Endodermal cell (in vitro differentiated cells): Measurements from ENCODE around the gene IFNA10. TPM values are rescaled to one million over a fixed set of nuclear protein-coding genes. Genes with fewer than 3 reads are reported as not detected.
"Not testable (repeated sequence)": the region's sequence is repeated elsewhere in the genome, so short reads cannot be mapped to it uniquely, and the experiment has no call there.

Experiments
- DNase-seq: peaks from one replicate; pipeline ENCODE4 v3.0.0-alpha.2; 2017
- H3K27ac ChIP-seq: 2 replicates; pipeline ENCODE4 v1.5.1; 2013; ENCODE audit warnings: mild to moderate bottlenecking, low read depth, low read length, moderate library complexity
- H3K27me3 ChIP-seq: 2 replicates; pipeline ENCODE4 v1.6.1; 2013; ENCODE audit warnings: mild to moderate bottlenecking, low read length, moderate library complexity; ENCODE audit not compliant: insufficient read depth, control insufficient read depth, poor library complexity, severe bottlenecking
- H3K36me3 ChIP-seq: 2 replicates; pipeline ENCODE4 v1.7.0; 2013; ENCODE audit warnings: mild to moderate bottlenecking, low read length, moderate library complexity; ENCODE audit not compliant: control insufficient read depth, insufficient read depth
- H3K4me1 ChIP-seq: one replicate; pipeline ENCODE4 v1.7.0; 2013; ENCODE audit warnings: low read length; ENCODE audit not compliant: control insufficient read depth, insufficient read depth
- H3K4me3 ChIP-seq: 2 replicates; pipeline ENCODE4 v1.5.1; 2013; ENCODE audit warnings: mild to moderate bottlenecking, low read length, moderate library complexity
- H3K9ac ChIP-seq: 2 replicates; pipeline ENCODE4 v1.6.1; 2013; ENCODE audit warnings: mild to moderate bottlenecking, low read length, moderate library complexity; ENCODE audit not compliant: poor library complexity, severe bottlenecking; ENCODE audit errors: extremely low read depth
- H3K9me3 ChIP-seq: 2 replicates; pipeline ENCODE4 v1.6.1; 2013; ENCODE audit warnings: mild to moderate bottlenecking, low read length, moderate library complexity; ENCODE audit not compliant: control insufficient read depth
- H3K27ac Mint-ChIP-seq: 2 replicates; pipeline ENCODE4 v1.8.0; 2020; ENCODE audit warnings: mixed read lengths
- H3K27me3 Mint-ChIP-seq: 2 replicates; pipeline ENCODE4 v1.8.0; 2021; ENCODE audit warnings: mild to moderate bottlenecking, mixed read lengths; ENCODE audit not compliant: insufficient read depth
- H3K36me3 Mint-ChIP-seq: 2 replicates; pipeline ENCODE4 v1.8.0; 2020; ENCODE audit warnings: low read depth, mixed read lengths
- H3K4me1 Mint-ChIP-seq: 2 replicates; pipeline ENCODE4 v1.8.0; 2020; ENCODE audit warnings: mixed read lengths
- H3K4me3 Mint-ChIP-seq: 2 replicates; pipeline ENCODE4 v1.8.0; 2020; ENCODE audit warnings: mild to moderate bottlenecking, moderate library complexity, mixed read lengths
- H3K9me3 Mint-ChIP-seq: 2 replicates; pipeline ENCODE4 v1.8.0; 2020; ENCODE audit warnings: mild to moderate bottlenecking, mixed read lengths
- CTCF ChIP-seq: fragments of 200-600 bp; sonication (generic); conservative IDR thresholded peaks from 2 replicates; pipeline ENCODE4 v1.5.0; 2021; ENCODE audit warnings: antibody characterized with exemption, mild to moderate bottlenecking
- WGBS, 2 experiments: methylation state at CpG; one replicate each; pipeline versions ENCODE4 v1.1.5 to v1.1.7; 2013; ENCODE audit warnings: missing lambda C conversion rate in 2 of 2, mixed read lengths in 1 of 2; ENCODE audit not compliant: insufficient coverage in 1 of 2, insufficient read length in 1 of 2; 5-methylcytosine and 5-hydroxymethylcytosine counted together
- total RNA-seq, 2 donors: library from RNA; stranded (reverse); fragmentation: NEBNext Ultra II Directional in 1 of 2; extraction: Animal tissue kit (Norgen Biotek cat#: 25700) in 1 of 2; gene quantifications; 2 replicates in 1 of 2; 3 replicates in 1 of 2; pipeline ENCODE4 v1.2.1, GENCODE V29; 2021

IFNA10 gene
- total RNA-seq, 2 donors from 2014 or later, result not detected

DNA sequence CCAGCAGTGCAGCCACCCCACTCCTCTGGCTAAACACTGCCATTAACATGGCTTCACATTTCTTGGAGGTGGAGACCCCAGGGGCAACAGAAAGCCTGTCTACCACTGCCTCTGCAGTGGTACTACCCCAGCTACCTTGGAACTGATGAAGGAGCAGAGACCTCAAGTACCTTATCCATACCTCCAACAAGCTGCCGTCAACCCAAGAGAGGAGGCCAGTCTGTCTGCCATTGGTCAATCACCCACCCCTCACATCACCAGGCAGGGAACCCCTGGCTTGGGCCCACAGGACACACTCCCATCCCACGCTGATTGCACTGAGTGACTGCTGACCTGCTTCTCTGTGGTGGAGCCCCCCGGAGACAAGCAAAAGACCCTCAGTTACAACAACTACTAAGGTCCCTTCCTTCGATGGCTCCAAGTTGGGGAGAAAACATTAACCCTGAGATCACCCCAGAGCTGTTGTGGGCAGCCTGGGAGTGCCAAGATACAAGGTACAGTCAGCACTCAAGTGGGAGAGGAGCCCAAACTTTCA, 27.3 kb upstream of the IFNA10 start:
- no peak overlapping the region for H3K4me3 Mint-ChIP-seq
- no peaks in the 10 kb centered on the region for H3K9me3 Mint-ChIP-seq
- H3K27ac ChIP-seq, result no peak overlapping the region
- no peaks in the 10 kb centered on the region for H3K9me3 ChIP-seq
- no peaks in the 10 kb centered on the region for H3K4me1 ChIP-seq
- 87 to 93% methylated on average over 2 to 4 of the region's 4 CpGs for WGBS, 2 experiments
- no peak overlapping the region for H3K4me3 ChIP-seq
- H3K27me3 Mint-ChIP-seq, result peaks cover 68% of the 10 kb centered on the region
- no peak for DNase-seq
- H3K36me3 ChIP-seq, result no peaks in the 10 kb centered on the region
- H3K27ac Mint-ChIP-seq, result no peak overlapping the region
- TF ChIP-seq CTCF, result no peak
- no peaks in the 10 kb centered on the region for H3K36me3 Mint-ChIP-seq
- no peaks in the 10 kb centered on the region for H3K4me1 Mint-ChIP-seq
- H3K27me3 ChIP-seq, result peaks cover 23% of the 10 kb centered on the region
- H3K9ac ChIP-seq, result no peak overlapping the region

- H3K9me3 ChIP-seq, result no peaks in the 10 kb centered on the region
- H3K27me3 ChIP-seq, result peaks cover 23% of the 10 kb centered on the region
- no peak for TF ChIP-seq CTCF
- Mint-ChIP-seq H3K9me3 (no peaks in the 10 kb centered on the region), H3K27me3 (peaks cover 63% of the 10 kb centered on the region), H3K4me1 (no peaks in the 10 kb centered on the region), H3K36me3 (no peaks in the 10 kb centered on the region), H3K27ac (no peak overlapping the region), H3K4me3 (no peak overlapping the region)
- H3K27ac ChIP-seq, result no peak overlapping the region
- DNase-seq, result no peak
- WGBS, 2 experiments, result 87 to 92% methylated on average over 2 of the region's 2 CpGs
- H3K4me1 ChIP-seq, result no peaks in the 10 kb centered on the region
- no peak overlapping the region for H3K9ac ChIP-seq
- H3K36me3 ChIP-seq, result no peaks in the 10 kb centered on the region
- no peak overlapping the region for H3K4me3 ChIP-seq
These were observed 26.3 kb upstream of the IFNA10 start for GRCh38 chr9:21233258-21233657.

DNA sequence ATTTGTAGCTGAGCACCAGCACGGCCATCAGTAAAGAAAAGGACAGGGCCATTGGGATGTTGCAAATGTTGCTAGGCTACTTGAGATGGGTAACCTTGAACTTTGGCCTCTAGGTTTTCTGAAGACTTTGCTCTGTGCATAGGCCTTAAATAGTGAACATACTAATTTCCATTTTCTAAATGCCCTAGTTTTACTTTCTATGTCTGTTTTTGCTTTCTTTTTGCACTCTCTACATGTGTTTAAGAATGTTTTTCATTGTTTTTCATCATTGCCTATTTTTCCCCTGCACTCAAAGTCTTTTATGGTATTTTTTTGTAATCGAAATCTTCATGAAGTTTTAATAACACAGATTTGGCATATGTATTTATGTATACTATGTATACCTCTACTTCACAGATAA, 21.2 kb upstream of the IFNA10 start, which contains the start of gene IFNA17:
IFNA17 (minus strand) TSS at position 101 of the 400 bp plus-strand sequence; CDS start at position 52, 49 bp downstream.
- no peak for TF ChIP-seq CTCF
- no peaks in the 10 kb centered on the region for H3K9me3 ChIP-seq
- H3K27me3 ChIP-seq, result peaks cover 4% of the 10 kb centered on the region
- DNase-seq, result no peak
- H3K4me1 ChIP-seq, result no peaks in the 10 kb centered on the region
- Mint-ChIP-seq H3K36me3 (no peaks in the 10 kb centered on the region), H3K27ac (no peak within 1 kb of the TSS), H3K4me3 (no peak within 1 kb of the TSS), H3K4me1 (no peaks in the 10 kb centered on the region), H3K27me3 (peaks cover 35% of the 10 kb centered on the region), H3K9me3 (no peaks in the 10 kb centered on the region)
- no peaks in the 10 kb centered on the region for H3K36me3 ChIP-seq
- WGBS, 2 experiments, result 92% methylated on average over 2 of the region's 2 CpGs; no CpG with 5 or more reads in 1 of the 2 experiments
- H3K4me3 ChIP-seq, result no peak within 1 kb of the TSS
- no peak within 1 kb of the TSS for H3K27ac ChIP-seq
- no peak within 1 kb of the TSS for H3K9ac ChIP-seq

- H3K27ac Mint-ChIP-seq, H3K9me3 ChIP-seq: not testable (repeated sequence)
- 94% methylated on average over 1 of the region's 1 CpG; no CpG with 5 or more reads in 1 of the 2 experiments for WGBS, 2 experiments
These were observed 10.3 kb upstream of the IFNA10 start, which contains the start of gene IFNA16 for GRCh38 chr9:21217211-21217610. Gene IFNA16 (minus strand): TSS chr9:21217311. CDS start chr9:21217305, 6 bp downstream.

More at GRCh38 chr9:21217211-21217610, 10.3 kb upstream of the IFNA10 start, which contains the start of gene IFNA16:
- H3K36me3 ChIP-seq, H3K9me3 Mint-ChIP-seq, H3K4me3 ChIP-seq, H3K4me1 Mint-ChIP-seq, H3K36me3 Mint-ChIP-seq, H3K9ac ChIP-seq, H3K27me3 ChIP-seq, H3K4me3 Mint-ChIP-seq, DNase-seq, H3K27ac ChIP-seq, H3K4me1 ChIP-seq: not testable (repeated sequence)
- H3K27me3 Mint-ChIP-seq, result peaks cover 58% of the 10 kb centered on the region
